SKM-1 (cell line): ENCODE measurements around the gene MYO15A.
A peak's percentile ranks its signal among the peaks of the same experiment; 100 is the strongest.
"Not testable (repeated sequence)": the region's sequence is repeated elsewhere in the genome, so short reads cannot be mapped to it uniquely, and the experiment has no call there.

Experiments
- DNase-seq: peaks from one replicate; lab custom pipeline; 2025; ENCODE audit not compliant: unreplicated experiment; lab: John Stamatoyannopoulos, UW

MYO15A gene

DNA sequence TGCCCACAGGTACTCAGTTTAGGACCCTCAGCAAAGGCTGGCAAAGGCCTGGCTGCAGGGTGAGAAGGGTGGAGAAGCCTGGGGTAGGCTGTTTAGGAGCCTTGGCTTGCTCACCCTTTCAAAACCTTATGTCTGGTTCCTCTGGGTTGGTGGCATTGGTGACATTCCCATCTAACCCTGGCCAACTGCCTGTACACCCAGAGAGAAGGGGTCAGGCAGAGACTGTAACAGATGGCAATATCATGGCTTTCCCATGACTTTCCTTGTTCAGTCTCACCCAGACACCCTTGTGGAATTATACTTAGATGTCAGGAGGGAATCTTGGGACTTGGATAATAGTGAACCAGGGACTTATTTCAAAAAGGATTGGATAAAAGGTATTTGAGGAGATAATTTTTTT lies 98.4 kb downstream of the MYO15A start:
- no peak for DNase-seq

DNA sequence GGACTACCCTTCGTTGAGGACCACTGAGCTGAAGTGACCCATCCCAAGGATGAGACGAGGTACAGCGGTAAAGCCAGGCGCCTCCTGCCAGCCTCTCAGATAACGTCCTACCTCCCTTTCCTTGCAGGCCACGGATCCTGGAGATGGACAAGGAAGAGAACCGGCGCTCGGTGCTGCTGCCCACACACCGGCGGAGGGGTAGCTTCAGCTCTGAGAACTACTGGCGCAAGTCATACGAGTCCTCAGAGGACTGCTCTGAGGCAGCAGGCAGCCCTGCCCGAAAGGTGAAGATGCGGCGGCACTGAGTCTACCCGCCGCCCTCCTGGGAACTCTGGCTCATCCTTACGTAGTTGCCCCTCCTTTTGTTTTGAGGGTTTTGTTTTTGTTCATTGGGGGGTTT lies 99.5 kb downstream of the MYO15A start:
- no peak for DNase-seq

DNA sequence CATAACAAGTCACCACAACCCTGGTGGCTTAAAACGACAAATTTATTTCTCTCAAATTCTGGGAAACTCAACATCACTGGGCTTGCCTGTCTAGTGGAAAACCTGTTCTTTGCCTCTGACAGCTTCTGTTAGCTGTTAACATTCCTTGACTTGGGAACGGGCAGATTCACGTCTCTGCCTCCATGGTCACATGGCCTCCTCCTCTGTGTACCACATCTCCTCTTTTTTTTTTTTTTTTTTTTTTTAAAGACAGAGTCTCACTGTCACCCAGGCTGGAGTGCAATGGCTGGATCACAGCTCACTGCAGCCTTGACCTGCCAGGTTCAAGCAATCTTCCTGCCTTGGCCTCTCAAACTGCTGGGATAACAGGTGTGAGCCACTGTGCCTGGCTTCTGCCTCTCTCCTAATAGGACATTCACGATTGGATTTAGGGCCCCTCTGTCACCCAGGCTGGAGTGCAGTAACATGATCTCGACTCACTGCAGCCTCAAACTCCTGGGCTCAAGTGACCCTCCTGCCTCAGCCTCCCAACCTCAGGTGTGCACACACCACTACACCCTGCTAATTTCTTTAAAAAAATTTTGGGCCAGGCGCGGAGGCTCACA lies 105.2 kb downstream of the MYO15A start:
- no peak for DNase-seq

DNA sequence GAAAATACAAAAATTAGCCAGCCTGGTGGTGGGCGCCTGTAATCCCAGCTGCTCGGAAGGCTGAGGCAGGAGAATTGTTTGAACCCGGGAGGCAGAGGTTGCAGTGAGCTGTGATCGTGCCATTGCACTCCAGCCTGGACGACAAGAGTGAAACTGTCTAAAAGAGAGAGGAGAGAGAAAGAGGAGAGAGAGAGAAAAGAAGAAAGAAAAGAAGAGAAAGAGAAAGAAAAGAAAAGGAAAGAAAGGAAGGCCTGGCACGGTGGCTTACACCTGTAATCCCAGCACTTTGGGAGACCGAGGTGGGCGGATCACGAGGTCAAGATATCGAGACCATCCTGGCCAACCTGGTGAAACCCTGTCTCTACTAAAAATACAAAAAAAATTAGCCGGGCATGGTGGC lies 108.3 kb downstream of the MYO15A start:
- not testable (repeated sequence) for DNase-seq

DNA sequence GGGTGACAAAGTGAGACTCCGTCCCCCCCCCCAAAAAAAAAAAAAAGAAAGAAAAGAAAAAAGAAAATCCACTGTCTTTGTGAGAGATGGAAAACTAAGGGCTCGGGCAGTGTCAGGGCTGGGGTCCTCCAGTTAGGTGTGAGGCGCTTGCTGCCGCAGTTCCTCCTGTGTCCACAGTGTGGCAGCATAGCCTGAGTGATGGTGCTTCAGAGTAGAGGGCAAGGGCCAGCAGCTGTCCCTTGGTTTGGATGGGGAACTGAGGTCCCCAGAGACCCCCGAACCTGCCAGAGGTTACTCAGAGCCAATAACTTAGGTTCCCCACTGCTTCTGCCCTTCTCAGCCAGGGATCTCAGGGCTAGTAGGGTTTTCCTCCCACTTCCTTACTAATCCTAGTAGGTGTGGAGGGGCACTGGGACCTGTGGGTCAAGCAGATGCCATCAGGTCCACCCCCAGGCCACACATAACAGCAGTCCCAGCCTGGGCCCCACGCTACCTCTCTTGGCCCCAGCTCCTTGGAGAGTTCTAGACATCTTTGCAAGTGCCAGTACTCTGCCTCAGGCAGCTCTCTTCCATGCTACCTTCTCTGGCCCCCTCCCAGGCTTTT lies 109.0 kb downstream of the MYO15A start:
- peak; percentile 40 for DNase-seq

DNA sequence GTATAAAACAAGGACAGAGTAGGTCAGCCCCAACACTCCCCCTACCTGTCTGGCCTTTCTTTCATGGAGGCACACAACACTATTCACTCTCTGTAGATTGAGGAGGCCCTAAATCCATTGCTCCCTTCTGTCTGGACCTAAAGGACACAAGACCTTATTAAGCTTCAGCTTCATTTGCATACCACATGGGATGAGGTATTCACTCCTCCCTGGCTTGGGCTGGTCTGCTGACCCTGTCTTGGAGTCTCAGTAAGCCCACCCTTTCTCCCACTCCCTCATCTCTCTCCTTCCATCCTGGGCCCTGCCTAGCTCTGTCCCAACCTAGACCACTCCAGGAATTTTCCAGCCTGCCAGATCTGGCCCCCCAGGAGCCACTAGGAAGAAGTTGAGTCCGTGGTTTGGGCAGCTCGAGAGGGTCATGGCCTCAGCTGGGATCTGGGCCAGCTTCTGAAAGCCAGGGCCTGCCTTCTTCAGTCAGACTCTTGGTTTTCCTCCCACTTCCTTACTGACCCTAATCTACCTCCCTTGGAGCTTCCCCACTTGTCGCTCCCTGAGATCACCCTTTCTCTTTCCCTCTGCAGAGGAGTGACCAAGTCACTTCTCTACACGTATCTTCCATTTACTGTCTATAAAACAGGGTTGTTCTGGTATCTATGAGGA lies 110.3 kb downstream of the MYO15A start:
- no peak for DNase-seq

DNA sequence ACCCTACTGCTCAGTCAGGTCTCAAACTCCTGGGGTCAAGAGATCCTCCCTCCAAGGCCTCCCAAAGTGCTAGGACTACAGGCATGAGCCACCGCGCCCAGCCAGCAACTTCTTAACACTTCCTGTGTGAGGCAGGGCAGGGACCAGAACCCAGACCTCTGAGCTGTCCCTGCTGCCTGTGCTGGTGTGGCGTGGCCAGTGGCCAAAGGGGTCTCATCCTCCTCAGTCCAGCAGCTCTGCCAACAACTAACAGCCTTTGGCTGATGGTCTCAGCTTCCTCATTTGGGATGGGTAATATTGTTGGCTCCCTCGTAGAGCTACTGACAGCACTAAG lies 115.5 kb downstream of the MYO15A start:
- no peak for DNase-seq

DNA sequence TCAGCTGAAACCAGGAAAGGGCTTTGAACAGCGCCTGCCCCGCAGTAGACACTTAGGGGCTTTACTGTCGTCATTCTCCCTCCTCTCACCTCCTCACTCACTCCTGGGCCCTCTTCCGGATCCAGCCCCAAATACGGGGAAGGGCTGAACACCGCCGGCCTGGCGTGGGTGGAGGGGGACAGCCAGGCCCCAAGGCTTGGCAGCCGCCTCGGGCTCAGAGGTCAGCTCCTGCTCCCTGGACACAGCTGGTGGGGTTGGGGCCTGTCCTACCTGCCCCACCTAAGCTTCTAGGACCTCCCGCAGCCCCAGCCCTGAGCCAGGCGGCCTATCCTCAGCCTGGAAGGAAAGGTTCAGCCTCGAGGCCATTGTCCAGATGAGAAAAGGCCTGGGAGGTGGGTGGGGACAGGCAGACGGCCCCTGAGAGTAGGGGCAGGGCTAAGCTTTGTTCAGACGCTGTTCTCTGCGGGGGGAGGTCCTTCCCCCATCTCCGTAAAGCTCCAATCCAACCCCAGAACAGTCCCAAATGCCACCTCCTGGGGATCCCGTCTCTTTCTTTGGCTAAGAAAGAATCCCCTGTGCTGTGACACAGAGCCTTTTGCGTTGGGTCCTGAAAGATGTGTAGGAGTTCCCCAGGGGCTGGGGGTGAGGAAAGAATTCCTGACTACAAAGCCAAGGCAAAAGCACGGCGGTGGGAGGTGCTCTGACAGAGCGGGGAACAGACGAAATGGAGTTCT lies 116.0 kb downstream of the MYO15A start:
- DNase-seq, result no peak

DNA sequence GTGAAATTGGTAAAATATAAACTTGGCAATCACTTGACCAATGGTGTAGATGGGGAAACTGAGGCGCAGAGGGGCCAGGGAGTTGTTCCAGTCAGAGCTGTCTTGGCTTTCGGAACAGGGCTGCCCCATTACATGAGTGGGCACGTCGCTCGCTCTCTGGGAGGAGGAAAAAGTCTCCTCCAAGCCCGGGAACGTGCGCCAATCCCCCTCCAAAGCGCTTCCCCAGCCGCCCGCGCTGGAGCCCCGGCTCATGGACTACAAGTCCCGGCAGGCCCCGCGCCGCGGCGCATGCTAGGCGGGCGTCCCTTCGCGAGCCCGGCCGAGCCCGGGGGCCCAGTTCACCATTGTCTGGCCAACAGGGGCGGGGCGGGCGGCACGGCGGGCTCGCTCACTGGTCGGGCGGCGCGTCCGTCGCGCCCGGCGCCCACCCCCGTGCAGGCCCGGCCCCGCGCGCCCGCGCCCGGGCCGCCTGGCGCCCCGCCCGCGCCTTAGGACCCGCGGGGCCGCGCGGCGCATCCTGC lies 116.6 kb downstream of the MYO15A start, which contains the start of gene LLGL1:
LLGL1 (plus strand) TSS at position 515 of the 521 bp plus-strand sequence. CDS start 48 bp downstream, outside the sequence.
- peak; percentile 78 for DNase-seq

DNA sequence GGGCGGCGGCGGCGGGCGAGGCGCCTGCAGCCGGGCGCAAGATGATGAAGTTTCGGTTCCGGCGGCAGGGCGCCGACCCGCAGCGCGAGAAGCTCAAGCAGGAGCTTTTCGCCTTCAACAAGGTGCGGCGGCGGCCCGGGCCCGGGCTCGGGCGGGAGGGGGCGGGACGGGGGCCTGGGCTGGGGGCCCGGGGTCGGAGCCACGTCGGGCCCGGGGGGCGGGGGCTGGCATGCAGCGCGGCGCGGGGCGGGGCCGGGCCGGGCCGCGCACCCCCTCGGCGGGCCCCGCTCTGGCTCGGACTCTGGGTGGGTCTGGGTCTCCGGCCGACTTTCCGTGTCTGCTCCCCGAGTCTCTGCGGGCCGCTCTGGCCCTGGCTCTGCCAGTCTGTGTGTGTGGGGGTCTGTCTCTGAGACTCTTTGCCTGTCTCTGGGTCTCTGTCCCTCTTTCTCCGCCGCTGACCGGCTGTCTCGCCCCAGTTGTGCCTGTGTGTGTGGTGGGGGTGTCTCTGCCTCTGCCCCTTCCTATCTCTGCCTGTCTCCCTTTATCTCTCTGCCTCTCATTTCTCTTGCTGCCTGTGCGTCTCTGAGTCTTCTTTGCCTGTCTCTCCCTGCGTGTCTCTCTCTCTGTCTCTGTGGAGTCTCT lies 117.2 kb downstream of the MYO15A start:
- no peak for DNase-seq

DNA sequence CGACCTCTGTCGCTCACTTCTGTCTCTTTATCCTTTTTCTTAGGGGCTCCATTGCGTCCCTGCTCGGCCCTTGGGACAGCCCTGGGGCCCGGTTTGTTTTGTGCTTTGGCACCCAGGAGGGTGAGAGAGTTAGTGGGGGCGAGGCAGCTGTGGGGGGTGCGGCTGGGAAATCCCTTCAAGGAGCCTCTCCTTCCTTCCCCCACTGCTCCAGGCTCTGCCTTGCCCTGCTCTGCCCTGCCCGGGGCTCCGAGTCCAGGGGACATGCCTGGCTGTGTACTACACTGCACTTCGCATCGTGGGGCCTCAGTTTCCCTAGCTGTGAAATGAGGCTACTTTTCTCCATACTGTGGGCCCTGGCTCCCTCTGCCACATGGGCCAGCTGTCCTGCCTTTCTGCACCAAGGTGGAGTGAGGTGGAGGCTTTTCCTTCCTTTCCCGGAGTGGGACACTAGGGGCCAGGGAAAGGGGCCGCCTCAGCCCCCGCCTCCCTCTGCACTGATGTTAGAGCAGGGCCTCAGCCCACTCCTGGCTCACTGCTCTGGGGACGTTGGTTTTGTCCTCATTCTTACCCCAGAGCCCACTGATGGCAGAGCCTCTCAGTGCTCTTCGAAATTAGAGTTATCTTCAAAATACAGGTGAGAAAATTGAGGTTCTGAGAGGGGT lies 117.9 kb downstream of the MYO15A start:
- no peak for DNase-seq

DNA sequence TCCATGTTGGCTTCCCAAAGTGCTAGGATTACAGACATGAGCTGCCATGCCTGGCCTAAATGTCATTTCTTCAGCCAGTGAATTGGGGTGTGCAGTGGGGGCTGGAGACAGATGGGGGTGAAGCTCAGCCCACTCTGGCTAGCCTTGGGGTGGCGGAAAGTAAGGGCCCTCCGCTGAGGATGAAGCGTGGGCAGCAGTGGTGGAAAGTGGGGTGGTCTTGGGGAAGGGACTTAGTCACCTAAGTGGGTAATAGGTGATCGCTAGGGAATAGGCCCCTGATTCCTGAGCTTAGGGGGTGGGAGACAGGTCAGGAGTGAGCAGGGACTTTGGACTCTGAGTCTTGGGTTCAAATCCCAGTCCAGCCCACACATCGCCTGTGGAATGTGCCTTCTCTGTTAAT lies 119.1 kb downstream of the MYO15A start:
- no peak for DNase-seq

DNA sequence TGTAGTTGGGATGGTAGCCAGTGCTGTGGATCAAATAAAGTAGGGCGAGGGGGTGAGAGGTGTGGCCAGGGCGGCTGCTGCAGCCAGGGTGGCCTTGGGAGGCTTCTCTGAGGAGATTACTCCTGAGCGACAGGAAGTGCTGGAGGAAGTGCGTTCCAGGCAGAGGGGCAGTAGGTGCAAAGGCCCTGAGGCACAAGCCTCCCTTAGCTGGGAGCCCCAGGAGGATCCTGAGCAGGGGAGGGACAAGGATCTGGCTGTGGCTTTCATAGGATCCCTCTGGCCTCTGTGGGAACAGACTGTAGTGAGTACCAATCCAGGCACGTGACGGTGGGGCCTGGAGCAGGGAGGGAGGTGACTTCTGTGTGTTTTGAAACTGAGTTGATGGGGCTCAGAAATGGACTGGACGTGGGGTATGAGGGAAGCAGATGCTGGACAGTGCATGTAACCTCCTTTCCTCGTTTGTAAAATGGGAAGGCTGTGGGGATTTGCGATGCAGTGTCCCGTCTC lies 119.7 kb downstream of the MYO15A start:
- no peak for DNase-seq

DNA sequence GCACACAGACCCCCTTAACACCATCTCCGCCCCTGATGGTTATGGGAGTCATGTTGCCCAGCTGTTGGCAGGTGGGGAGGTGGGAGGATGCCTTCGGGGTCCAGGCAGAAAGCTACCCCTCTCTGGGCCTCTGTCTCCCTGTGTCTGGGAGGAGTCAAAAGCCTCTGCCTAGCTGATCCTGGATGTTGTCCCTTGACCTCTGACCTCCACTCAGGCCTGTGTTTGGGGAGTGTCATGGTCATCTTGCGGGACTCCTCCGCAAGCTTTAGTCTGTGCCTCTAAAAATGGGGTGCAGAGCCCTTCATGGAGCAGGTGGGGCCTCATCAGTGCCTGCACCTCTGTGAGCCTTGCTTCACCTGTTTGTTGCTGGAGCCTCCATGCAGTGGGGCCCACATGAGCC lies 120.7 kb downstream of the MYO15A start:
- no peak for DNase-seq
